AG09319 (cell line): Measurements from ENCODE around the gene VWA3B.
A peak's percentile ranks its signal among the peaks of the same experiment; 100 is the strongest.

ENCODE experiments used
- DNase-seq: peaks from one replicate; pipeline ENCODE4 v3.0.0-alpha.2; 2010; ENCODE audit warnings: low read depth; ENCODE audit errors: extremely low read depth
- TF ChIP-seq, protein P1 (sequence below): IDR thresholded peaks from 2 replicates; pipeline ENCODE4 v1.5.1; 2011; ENCODE audit warnings: low read depth, mild to moderate bottlenecking, inconsistent platforms, low read length, moderate library complexity

Gene VWA3B

DNA sequence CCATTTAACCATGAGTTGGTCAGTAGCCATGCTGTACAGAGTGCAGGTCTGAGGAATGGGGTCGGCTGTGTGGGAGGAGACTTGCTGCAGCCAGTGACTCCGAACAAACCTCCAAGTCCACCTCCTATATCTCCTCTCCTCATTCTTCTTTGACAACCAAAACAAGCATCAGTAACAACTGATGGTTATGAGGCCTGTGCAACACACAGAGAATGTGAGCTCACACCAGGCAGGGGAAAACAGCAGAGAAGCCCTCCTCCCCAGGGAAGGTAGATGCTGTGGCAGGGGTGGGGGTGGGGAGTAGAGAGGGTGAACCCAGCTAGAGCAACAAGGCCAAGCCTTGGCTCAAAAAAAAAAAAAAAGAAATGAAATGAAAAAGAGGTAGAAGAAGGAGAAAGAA lies 247.0 kb downstream of the VWA3B start:
- DNase-seq, result no peak
- TF ChIP-seq, protein P1, sequence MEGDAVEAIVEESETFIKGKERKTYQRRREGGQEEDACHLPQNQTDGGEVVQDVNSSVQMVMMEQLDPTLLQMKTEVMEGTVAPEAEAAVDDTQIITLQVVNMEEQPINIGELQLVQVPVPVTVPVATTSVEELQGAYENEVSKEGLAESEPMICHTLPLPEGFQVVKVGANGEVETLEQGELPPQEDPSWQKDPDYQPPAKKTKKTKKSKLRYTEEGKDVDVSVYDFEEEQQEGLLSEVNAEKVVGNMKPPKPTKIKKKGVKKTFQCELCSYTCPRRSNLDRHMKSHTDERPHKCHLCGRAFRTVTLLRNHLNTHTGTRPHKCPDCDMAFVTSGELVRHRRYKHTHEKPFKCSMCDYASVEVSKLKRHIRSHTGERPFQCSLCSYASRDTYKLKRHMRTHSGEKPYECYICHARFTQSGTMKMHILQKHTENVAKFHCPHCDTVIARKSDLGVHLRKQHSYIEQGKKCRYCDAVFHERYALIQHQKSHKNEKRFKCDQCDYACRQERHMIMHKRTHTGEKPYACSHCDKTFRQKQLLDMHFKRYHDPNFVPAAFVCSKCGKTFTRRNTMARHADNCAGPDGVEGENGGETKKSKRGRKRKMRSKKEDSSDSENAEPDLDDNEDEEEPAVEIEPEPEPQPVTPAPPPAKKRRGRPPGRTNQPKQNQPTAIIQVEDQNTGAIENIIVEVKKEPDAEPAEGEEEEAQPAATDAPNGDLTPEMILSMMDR, result no peak

DNA sequence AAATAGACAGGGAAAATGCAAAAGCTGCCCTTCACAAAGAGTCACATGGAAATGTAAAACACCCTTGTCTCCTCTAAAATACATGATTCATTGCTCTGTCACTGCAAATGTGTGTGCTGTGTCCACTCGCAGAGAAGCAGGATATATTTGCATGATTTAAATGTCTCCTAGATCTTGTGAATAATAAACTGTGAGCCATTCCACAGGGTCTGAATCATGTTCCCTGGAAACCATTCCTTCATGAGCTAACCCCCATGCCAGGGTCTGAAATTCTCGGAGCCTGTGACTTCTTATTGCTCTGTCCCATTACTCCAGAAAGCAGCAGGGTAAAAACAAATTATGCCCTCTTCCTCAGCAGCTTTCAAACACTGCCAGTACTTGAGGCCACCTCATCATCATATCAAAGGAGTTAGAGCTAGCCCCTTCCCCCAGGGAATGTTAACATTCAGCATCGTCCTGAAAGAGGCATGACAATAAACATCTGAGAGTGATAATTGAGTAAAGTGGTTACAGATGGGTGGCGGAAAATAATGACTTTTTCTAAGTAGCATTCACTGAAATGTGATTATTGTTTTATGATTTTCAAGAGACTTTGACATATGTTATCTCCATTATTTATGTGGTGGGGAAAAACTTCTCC lies 247.6 kb downstream of the VWA3B start:
- peak; percentile 47 for DNase-seq

DNA sequence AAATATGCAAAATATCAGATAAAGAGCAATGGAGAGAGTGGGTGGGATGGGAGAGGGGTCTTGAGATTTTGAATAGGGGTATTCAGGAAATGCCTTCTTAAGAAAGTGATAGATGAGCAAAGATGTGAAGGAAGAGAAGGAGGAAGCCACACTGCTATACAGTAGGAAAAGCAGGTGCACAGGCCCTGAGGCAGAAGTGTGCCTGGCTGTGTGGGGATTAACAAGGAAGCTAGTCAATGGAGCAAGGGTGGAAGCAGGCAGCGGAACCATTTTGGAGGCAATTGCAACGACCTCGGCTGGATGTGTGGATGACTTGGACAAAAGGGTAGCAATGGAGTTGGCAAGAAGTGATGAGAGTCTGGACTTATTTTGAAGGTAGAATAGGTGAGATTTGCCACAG lies 248.3 kb downstream of the VWA3B start:
- DNase-seq, result no peak
- TF ChIP-seq, protein P1, result no peak

More for the DNA sequence above, 247.6 kb downstream of the VWA3B start:
- TF ChIP-seq, protein P1, result no peak

DNA sequence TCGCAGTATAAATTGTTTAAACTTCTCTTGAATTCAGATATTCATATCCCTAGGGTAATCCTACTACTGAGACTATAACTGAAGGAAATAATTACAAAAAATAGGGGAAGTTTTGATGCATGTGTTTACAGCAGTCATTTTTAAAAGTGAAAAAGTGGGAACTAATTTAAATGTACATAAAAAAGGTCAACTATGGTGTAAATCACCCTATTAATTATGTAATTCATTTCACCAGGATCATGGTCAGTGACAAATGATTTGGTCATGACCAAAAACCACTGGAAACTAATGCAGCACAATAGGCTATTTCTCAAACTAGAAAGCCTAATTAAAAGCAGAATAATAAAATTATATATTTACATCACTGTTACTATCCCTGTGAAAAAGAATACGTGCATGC lies 254.3 kb downstream of the VWA3B start:
- no peak for DNase-seq
- TF ChIP-seq, protein P1, result no peak

DNA sequence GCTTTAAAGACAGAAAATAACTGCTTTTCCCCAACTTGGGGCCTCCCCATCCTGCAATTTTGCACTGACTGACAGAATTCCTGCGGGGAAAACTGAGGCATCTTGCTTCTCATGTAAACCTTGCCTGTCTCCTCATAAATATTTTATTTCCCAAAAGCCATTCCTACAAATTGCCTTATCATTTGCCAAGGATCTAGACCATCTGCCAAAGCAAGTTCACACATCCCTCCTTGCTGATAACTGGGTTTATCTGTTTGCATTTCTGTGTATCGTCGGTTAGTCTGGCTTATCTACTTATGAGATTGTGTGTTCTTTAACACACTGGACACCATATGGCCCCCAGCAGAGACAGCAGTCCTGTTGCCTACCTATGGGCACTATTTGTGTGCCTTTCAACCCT lies 256.3 kb downstream of the VWA3B start:
- TF ChIP-seq, protein P1, result no peak
- no peak for DNase-seq

DNA sequence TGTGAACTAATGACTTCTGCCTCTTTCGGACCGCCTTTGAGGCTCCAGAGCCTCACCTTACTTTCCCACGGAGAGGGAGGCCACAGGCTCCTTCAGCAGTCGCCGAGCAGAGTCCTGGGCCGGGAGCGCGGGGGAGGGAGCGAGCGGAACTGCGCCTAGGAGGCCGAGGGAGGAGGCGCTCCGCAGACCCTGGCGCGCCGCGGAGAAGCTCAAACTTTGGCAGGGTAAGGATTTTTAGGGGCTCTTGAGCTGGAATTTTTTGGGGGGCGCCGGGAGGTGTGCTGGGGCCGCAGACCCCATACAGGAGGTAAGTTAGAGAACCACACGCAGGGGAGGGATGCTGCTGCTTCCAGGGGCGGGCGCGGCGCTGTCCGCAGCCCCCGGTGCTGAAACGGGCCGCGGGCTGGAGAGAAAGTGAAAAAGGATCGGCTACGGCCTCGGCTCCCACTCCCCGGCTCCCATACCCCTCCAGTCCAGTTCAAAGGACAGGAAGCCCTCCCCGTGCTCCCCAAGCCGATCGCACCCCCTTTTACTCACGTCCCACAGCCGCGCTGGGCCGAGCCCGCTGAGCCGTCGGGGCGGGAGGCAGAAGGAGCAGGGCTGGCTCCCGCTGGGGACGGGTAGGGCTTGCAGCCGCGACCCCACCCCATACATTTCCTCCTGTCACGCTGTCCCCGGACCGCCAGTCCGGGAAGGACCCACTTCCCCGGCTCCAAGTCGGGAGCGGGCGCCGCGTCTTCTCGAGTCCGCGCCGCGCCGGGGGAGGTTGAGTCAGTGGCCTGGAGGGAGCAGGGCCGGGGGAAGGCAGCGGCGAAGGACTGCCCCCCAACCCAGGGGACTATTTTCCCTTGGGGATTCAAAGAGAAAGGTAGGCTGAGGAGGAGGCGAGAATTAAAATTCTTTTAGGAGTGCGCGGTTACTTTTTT lies 259.6 kb downstream of the VWA3B start, which contains the start of gene CNGA3:
Gene CNGA3, plus strand, starts transcription at position 146 of the 926 bp plus-strand sequence. CDS start 23,520 bp downstream, outside the sequence.
- TF ChIP-seq, protein P1, result no peak
- no peak for DNase-seq

DNA sequence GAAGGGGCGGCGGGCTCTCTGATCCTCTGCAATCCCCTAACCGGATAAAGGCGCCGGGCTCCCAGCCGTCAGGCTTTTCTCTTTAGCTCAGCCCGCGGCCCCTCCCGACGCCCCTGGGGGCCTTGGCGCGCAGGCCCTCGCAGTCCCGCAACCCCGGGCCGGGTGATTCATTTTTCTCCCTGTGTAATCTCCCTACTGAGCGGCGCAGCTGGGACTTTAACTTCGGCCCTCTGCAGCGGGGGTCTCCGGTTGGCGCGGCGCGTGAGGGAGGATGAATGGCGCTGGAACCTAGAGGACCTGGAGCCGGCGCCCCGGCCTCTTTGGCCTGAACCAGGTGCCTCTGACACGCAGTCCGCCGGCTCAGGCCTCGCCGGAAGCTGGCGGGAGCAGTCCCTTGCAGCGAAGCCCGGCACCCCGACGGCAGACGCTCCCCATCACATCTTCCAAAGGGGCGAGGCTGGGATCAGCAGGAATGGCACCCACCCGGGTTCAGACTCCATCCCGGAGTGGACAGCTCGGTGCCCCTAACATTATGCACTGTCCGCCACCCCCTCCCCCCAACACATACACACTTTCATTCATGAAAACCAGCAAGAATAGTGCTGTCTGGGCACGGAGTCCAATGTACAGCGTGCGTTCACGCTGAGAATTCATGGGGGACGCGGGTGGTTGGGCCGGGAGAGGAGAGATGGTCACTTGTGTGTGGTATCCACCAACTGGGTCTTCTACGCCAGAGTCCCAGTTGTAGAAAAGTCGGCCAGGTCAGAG lies 260.5 kb downstream of the VWA3B start:
- DNase-seq, result no peak
- TF ChIP-seq, protein P1, result no peak
